ENCODE results near the gene B3GNT7.
"Not testable (repeated sequence)": the region's sequence is repeated elsewhere in the genome, so short reads cannot be mapped to it uniquely, and the experiment has no call there.

B3GNT7 gene

DNA sequence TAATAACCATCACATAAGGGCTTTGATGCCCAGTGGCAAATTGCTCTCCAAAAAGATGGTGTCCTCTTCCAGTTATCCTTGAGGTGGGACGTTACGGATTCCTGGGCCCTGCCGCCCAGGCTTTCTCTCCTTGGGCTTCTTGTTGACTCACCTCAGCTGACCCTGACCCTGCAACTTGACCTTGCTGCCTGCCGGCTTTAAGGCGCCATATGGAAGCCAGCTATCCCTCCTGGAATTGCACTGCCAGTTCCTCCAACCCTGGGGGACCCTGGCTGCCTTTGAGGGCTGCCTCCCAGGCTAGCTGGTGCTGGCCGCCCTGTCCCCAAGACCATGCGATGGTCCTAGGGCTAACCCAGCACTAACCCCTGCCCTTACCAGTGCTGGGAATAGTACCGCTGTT lies 28.3 kb upstream of the B3GNT7 start:
- no peak for DNase-seq (ENCODE audit: low spot score)

GRCh38 chr2:231369580-231370428 lies 25.7 kb upstream of the B3GNT7 start:
- no peak for DNase-seq (ENCODE audit: low spot score)

- no peak for DNase-seq (ENCODE audit: low spot score)
Measured at GRCh38 chr2:231370429-231370748, 25.1 kb upstream of the B3GNT7 start.

GRCh38 chr2:231370749-231371429 lies 24.6 kb upstream of the B3GNT7 start:
- no peak for DNase-seq (ENCODE audit: low spot score)

DNA sequence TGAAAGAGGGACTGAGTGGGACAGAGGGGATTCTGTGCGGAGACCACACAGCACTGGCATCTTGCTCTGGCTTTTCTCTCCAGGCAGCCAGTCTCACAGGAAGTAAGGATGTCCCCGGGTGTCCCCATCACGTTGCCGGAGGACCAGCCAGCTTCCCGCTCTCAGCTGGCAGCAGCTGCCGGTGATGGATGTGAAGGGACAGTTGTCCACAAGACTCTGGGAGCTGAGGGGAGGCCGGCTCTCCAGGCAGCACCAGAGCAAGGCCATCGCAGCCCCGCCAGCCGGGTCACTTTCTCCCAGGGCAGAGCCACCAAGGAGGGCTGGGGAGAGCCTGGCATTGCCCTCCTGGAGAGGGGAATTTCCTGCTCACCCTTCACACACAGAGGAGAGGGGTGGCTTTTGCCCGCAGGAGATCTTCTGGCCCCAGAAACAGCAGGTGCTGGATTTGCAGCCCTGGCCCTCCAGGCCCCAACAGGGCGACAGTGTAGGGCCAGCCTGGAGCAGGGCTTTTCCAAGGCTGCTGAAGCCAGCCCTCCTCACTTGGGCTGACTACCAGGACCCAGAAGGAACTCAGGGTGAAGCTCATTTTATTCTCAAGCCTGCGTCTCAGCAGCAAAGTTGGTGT lies 24.0 kb upstream of the B3GNT7 start:
- DNase-seq (ENCODE audit: low spot score): no peak

DNA sequence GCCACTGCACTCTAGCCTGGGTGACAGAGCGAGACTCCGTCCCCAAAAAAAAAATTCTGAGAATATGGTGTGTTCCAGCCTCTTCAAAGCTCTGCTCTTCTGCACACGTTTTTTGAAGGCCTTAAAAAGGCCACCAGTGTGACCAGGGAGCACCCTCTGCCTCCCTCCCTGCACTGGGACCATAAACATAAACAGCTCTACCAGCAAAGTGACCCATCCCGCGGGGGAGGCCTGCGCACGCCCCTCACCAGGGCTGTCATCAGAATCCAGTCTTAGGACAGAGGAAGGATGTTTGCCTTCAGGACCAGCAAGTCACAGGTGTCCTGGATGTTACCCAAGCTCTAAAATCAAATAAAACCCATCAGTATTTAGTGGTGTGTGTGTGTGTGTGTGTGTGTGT lies 23.2 kb upstream of the B3GNT7 start:
- DNase-seq (ENCODE audit: low spot score): no peak

- DNase-seq (ENCODE audit: low spot score): no peak
Measured at GRCh38 chr2:231373184-231373583, 22.3 kb upstream of the B3GNT7 start.

- DNase-seq (ENCODE audit: low spot score): no peak
Measured at GRCh38 chr2:231373786-231374349, 21.6 kb upstream of the B3GNT7 start.

DNA sequence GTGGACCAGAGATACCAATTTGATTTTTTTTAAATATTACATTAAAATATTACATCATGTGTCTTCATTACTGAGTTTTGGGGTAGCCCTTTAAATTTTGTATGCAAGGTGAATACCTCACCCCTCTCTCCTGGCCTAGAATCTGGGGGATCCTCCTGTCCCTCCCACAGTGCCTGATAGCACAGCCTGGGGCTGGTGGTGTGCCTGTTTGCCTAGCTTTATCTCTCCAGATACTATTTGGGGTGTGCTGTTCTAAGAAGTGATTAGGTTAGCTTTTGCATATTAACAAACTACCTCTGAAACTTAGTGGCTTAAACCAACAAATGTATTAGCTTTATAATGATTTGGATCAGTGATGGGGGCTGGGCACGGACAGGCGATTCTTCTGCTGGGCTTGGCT lies 20.7 kb upstream of the B3GNT7 start:
- DNase-seq (ENCODE audit: low spot score): no peak

DNA sequence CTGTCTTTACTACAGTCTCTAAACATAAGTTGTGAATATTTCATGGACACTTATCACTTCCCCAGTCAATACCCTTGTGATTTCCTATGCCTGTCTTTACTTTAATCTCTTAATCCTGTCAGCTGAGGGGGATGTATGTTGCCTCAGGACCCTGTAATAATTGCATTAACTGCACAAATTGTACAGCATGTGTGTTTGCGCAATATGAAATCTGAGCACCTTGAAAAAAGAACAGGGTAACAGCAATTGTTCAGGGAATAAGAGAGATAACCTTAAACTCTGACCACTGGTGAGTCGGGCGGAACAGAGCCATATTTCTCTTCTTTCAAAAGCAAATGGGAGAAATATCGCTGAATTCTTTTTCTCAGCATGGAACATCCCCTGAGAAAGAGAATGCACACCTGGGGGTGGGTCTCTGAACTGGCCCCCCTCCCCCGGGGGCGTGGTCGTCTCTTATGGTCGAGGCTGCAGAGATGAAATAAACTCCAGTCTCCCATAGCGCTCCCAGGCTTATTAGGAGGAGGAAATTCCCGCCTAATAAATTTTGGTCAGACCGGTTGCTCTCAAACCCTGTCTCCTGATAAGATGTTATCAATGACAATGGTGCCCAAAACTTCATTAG lies 19.4 kb upstream of the B3GNT7 start:
- not testable (repeated sequence) for DNase-seq (ENCODE audit: low spot score)

- no peak for DNase-seq (ENCODE audit: low spot score)
Measured at GRCh38 chr2:231376857-231377256, 18.7 kb upstream of the B3GNT7 start.

- no peak for DNase-seq (ENCODE audit: low spot score)
Measured at GRCh38 chr2:231378026-231378722, 17.3 kb upstream of the B3GNT7 start.

- no peak for DNase-seq (ENCODE audit: low spot score)
Measured at GRCh38 chr2:231379266-231380215, 16.0 kb upstream of the B3GNT7 start.

DNA sequence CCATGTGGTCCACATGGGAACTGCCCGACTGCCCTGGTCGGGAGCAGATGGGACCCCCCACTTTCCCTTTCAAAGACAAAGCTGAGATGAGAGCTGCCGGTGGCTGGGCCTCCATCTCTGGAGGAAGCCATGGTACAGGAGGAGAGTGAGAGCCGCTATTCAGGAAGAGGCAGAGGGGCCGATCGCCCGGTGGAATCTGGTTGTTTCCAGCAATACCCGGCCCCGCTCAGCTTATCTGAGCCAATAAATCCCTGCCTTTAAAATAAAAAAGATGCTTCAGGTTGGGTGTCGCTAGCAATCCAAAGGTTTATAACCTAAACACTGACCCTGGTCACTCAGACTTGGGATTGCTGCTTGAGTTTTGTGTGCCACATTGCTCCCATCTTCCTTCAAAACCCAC lies 15.2 kb upstream of the B3GNT7 start:
- no peak for DNase-seq (ENCODE audit: low spot score)

DNA sequence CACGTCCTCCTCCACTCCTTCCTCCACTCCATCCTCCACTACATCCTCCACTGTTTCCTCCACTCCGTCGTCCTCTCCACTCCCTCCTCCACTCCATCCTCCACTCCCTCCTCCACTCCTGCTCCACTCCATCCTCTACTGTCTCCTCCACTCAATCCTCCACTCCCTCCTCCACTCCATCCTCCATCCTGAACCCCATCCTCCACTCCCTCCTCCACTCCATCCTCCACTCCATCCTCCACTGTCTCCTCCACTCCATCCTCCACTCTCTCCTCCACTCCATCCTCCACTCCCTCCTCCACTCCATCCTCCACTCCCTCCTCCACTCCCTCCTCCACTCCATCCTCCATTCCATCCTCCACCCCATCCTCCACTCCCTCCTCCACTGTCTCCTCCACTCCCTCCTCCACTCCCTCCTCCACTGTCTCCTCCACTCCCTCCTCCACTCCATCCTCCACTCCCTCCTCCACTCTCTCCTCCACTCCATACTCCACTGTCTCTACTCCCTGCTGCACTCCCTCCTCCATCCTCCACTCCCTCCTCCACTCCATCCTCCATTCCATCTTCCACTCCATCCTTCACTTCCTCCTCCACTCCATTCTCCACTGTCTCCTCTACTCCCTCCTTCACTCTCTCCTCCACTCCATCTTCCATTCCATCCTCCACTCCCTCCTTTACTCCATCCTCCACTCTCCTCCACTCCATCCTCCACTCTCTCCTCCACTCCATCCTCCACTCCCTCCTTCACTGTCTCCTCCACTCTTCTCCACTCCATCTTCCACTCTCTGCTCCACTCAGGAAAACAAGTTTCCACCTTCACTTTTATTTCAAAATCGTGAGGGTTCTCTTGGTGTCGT lies 14.3 kb upstream of the B3GNT7 start:
- no peak for DNase-seq (ENCODE audit: low spot score)

DNA sequence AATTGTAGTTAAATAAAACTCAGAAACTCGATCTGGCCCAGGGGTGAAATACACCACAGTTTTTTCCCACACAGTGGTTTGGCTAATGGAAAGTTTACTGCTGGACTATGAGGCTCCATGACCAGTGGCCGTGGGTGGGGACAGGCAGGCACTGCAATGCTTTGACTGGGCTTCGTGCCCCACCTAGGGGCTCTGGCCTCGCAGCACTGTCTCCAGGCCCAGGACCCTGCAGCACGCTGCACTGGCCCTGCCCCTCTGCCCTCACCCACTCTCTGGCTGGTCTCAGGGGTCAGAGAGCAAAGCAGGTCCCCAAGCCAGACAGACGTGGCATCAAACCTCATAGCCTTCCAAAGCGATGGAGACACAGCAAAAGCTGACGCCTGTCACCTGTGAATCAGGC lies 13.4 kb upstream of the B3GNT7 start:
- DNase-seq (ENCODE audit: low spot score): no peak

GRCh38 chr2:231383416-231384108 lies 11.9 kb upstream of the B3GNT7 start:
- DNase-seq (ENCODE audit: low spot score): no peak

GRCh38 chr2:231384109-231384435 lies 11.4 kb upstream of the B3GNT7 start:
- no peak for DNase-seq (ENCODE audit: low spot score)

DNA sequence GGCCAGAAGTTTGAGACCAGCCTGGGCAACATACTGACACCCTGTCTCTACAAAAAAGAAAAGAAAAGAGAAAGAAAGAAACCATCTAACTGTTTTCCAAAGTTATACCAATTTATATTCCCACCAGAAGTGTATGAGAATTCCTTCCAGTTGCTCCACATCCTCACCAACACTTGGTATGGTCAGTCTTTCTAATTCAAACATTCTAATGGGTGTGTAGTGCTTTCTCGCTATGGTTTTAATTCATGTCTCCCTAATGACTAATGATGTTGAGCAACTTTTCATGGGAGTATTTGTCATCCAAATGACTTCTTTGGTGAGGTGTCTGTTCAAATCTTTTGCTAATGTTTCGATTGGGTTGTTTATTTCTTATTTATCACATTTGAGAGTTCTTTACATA lies 10.5 kb upstream of the B3GNT7 start:
- DNase-seq (ENCODE audit: low spot score): no peak
